Lower lobe of right lung (tissue), 2 donors: ENCODE results near the gene NDUFC1. TPM values are rescaled to one million over a fixed set of nuclear protein-coding genes. Genes with fewer than 3 reads are reported as not detected.
"Not testable (repeated sequence)": the region's sequence is repeated elsewhere in the genome, so short reads cannot be mapped to it uniquely, and the experiment has no call there.

Experiments
- ATAC-seq, 2 donors: fragments of 200-7000 bp; cut with Tn5 transposase; one replicate each; pipeline ENCODE4 v1.9.1; 2020 to 2022; ENCODE audit warnings: mild to moderate bottlenecking in 2 of 2, moderate library complexity in 2 of 2
- DNase-seq: peaks from one replicate; pipeline ENCODE4 v3.0.0-alpha.2; 2020
- H3K27ac ChIP-seq: fragments of 200-600 bp; one replicate; pipeline ENCODE4 v1.8.0; 2022
- H3K27me3 ChIP-seq: fragments of 200-600 bp; one replicate; pipeline ENCODE4 v1.8.0; 2022; ENCODE audit warnings: low read depth
- H3K36me3 ChIP-seq: fragments of 200-600 bp; one replicate; pipeline ENCODE4 v1.8.0; 2022; ENCODE audit warnings: mild to moderate bottlenecking
- H3K4me1 ChIP-seq: fragments of 200-600 bp; one replicate; pipeline ENCODE4 v1.8.0; 2022
- H3K4me3 ChIP-seq: fragments of 200-600 bp; one replicate; pipeline ENCODE4 v1.8.0; 2022; ENCODE audit warnings: mild to moderate bottlenecking
- H3K9me3 ChIP-seq: fragments of 200-600 bp; one replicate; pipeline ENCODE4 v1.8.0; 2022
- CTCF ChIP-seq: fragments of 200-600 bp; IDR thresholded peaks from one replicate; pipeline ENCODE4 v1.8.0; 2022; ENCODE audit warnings: antibody characterized with exemption, mild to moderate bottlenecking
- intact Hi-C: fragments of 100-400 bp; cut with DNase I; formaldehyde crosslinking; loops from one replicate; pipeline ENCODE4 v1.11.0; 2022
- total RNA-seq: library from RNA; stranded (reverse); fragmentation: NEBNext Ultra II Directional; extraction: Animal tissue kit (Norgen Biotek cat#: 25700); gene quantifications from one replicate; pipeline ENCODE4 v1.2.1, GENCODE V29; 2021
- donor health status: DM: no; HTN: yes; CAD: no; lungs with severe emphysema.

The NDUFC1 gene
- total RNA-seq, 1 donor from 2014 or later = 52.0 TPM

- Histone ChIP-seq H3K27me3 (no peaks in the 10 kb centered on the region), H3K4me3 (no peak overlapping the region), H3K36me3 (peaks cover 10% of the 10 kb centered on the region), H3K9me3 (no peaks in the 10 kb centered on the region), H3K4me1 (no peaks in the 10 kb centered on the region), H3K27ac (no peak overlapping the region)
- ATAC-seq (no peak), DNase-seq (no peak)
- TF ChIP-seq CTCF = no peak
- intact Hi-C loops = no loop called here
Measured at GRCh38 chr4:139329665-139330200, 27.5 kb upstream of the NDUFC1 start.

- intact Hi-C loops = no loop called here
- no peak for TF ChIP-seq CTCF
- H3K36me3 ChIP-seq = peaks cover 4% of the 10 kb centered on the region
- H3K9me3 ChIP-seq = no peaks in the 10 kb centered on the region
- no peak overlapping the region for H3K4me3 ChIP-seq
- ATAC-seq = no peak
- no peaks in the 10 kb centered on the region for H3K27me3 ChIP-seq
- DNase-seq = no peak
- peaks cover 11% of the 10 kb centered on the region for H3K4me1 ChIP-seq
- no peak overlapping the region for H3K27ac ChIP-seq
Measured at GRCh38 chr4:139324620-139325019, 22.3 kb upstream of the NDUFC1 start.

GRCh38 chr4:139322541-139322940 lies 20.3 kb upstream of the NDUFC1 start:
- ATAC-seq, intact Hi-C loops: not testable (repeated sequence)

GRCh38 chr4:139322070-139322469 lies 19.8 kb upstream of the NDUFC1 start:
- H3K36me3 ChIP-seq, intact Hi-C loops, H3K4me3 ChIP-seq, H3K27ac ChIP-seq, DNase-seq, ATAC-seq, H3K27me3 ChIP-seq, H3K9me3 ChIP-seq: not testable (repeated sequence)
- peaks cover 13% of the 10 kb centered on the region for H3K4me1 ChIP-seq

More at GRCh38 chr4:139322541-139322940, 20.3 kb upstream of the NDUFC1 start:
- H3K27me3 ChIP-seq, DNase-seq, H3K36me3 ChIP-seq, H3K9me3 ChIP-seq, H3K27ac ChIP-seq, H3K4me3 ChIP-seq: not testable (repeated sequence)
- peaks cover 12% of the 10 kb centered on the region for H3K4me1 ChIP-seq

GRCh38 chr4:139319571-139319970 lies 17.3 kb upstream of the NDUFC1 start:
- intact Hi-C loops = no loop called here
- DNase-seq = no peak
- no peaks in the 10 kb centered on the region for H3K27me3 ChIP-seq
- no peak for TF ChIP-seq CTCF
- no peaks in the 10 kb centered on the region for H3K36me3 ChIP-seq
- H3K9me3 ChIP-seq = no peaks in the 10 kb centered on the region
- ATAC-seq = no peak
- no peak overlapping the region for H3K27ac ChIP-seq
- H3K4me1 ChIP-seq = peaks cover 16% of the 10 kb centered on the region
- H3K4me3 ChIP-seq = no peak overlapping the region

- TF ChIP-seq CTCF = no peak
- DNase-seq (no peak), ATAC-seq (no peak)
- Histone ChIP-seq H3K4me3 (no peak overlapping the region), H3K9me3 (no peaks in the 10 kb centered on the region), H3K36me3 (no peaks in the 10 kb centered on the region), H3K27me3 (no peaks in the 10 kb centered on the region), H3K27ac (no peak overlapping the region), H3K4me1 (peaks cover 27% of the 10 kb centered on the region)
- intact Hi-C loops = no loop called here
Measured at GRCh38 chr4:139317635-139318034, 15.4 kb upstream of the NDUFC1 start.

GRCh38 chr4:139316733-139317132 lies 14.5 kb upstream of the NDUFC1 start:
- DNase-seq (no peak), ATAC-seq (no peak)
- H3K27me3 ChIP-seq = no peaks in the 10 kb centered on the region
- no peaks in the 10 kb centered on the region for H3K36me3 ChIP-seq
- TF ChIP-seq CTCF = no peak
- no peaks in the 10 kb centered on the region for H3K9me3 ChIP-seq
- no peak overlapping the region for H3K4me3 ChIP-seq
- H3K4me1 ChIP-seq = peaks cover 34% of the 10 kb centered on the region
- H3K27ac ChIP-seq = no peak overlapping the region
- intact Hi-C loops = no loop called here
